Measurements from ENCODE around the gene MOSPD2. TPM values are rescaled to one million over a fixed set of nuclear protein-coding genes. Genes with fewer than 3 reads are reported as not detected.

The MOSPD2 gene
- total RNA-seq, 4 donors from 2014 or later = 19.0 to 35.8 (median 21.9) TPM

- no peak for TF ChIP-seq CTCF (IDR thresholded peaks at IDR 0.05)
- no peak for DNase-seq (ENCODE audit: low spot score)
- no peak for ATAC-seq (ENCODE audit: low FRiP score)
These were observed 49.2 kb downstream of the MOSPD2 start for GRCh38 chrX:14922437-14922836.

GRCh38 chrX:14923761-14924160 lies 50.5 kb downstream of the MOSPD2 start:
- ATAC-seq (ENCODE audit: low FRiP score) (no peak), DNase-seq (ENCODE audit: low spot score) (no peak)
- no peak for TF ChIP-seq CTCF (IDR thresholded peaks at IDR 0.05)

- no peak for TF ChIP-seq CTCF (IDR thresholded peaks at IDR 0.05)
- DNase-seq (ENCODE audit: low spot score) (no peak), ATAC-seq (ENCODE audit: low FRiP score) (no peak)
These were observed 53.2 kb downstream of the MOSPD2 start for GRCh38 chrX:14926471-14926870.

GRCh38 chrX:14927401-14927800 lies 54.2 kb downstream of the MOSPD2 start:
- no peak for TF ChIP-seq CTCF (IDR thresholded peaks at IDR 0.05)
- ATAC-seq (ENCODE audit: low FRiP score) (no peak), DNase-seq (ENCODE audit: low spot score) (no peak)

GRCh38 chrX:14930663-14931062 lies 57.4 kb downstream of the MOSPD2 start:
- TF ChIP-seq CTCF (IDR thresholded peaks at IDR 0.05) = no peak
- no peak for ATAC-seq (ENCODE audit: low FRiP score)

GRCh38 chrX:14932136-14932535 lies 58.9 kb downstream of the MOSPD2 start:
- TF ChIP-seq CTCF (IDR thresholded peaks at IDR 0.05) = no peak
- ATAC-seq (ENCODE audit: low FRiP score) (no peak), DNase-seq (ENCODE audit: low spot score) (no peak)

More at GRCh38 chrX:14930663-14931062, 57.4 kb downstream of the MOSPD2 start:
- no peak for DNase-seq (ENCODE audit: low spot score)

- ATAC-seq (ENCODE audit: low FRiP score) = no peak
- no peak for DNase-seq (ENCODE audit: low spot score)
- TF ChIP-seq CTCF (IDR thresholded peaks at IDR 0.05) = no peak
These were observed 61.2 kb downstream of the MOSPD2 start for GRCh38 chrX:14934423-14934822.

All from omental fat pad (tissue), 4 donors.